Upper lobe of left lung (tissue), 4 donors: ENCODE data around the gene NUP214.

ENCODE experiments used
- POLR2A ChIP-seq, 4 donors: fragments of 450-650 bp; IDR thresholded peaks; one replicate each; pipeline ENCODE4 v1.5.1; 2016 to 2017; ENCODE audit warnings: antibody characterized with exemption in 4 of 4, mild to moderate bottlenecking in 2 of 4
- POLR2AphosphoS5 ChIP-seq, 2 donors: sonication (generic); formaldehyde crosslinking; IDR thresholded peaks; one replicate each; pipeline ENCODE4 v1.5.1; 2017; ENCODE audit warnings: antibody characterized with exemption in 2 of 2

DNA sequence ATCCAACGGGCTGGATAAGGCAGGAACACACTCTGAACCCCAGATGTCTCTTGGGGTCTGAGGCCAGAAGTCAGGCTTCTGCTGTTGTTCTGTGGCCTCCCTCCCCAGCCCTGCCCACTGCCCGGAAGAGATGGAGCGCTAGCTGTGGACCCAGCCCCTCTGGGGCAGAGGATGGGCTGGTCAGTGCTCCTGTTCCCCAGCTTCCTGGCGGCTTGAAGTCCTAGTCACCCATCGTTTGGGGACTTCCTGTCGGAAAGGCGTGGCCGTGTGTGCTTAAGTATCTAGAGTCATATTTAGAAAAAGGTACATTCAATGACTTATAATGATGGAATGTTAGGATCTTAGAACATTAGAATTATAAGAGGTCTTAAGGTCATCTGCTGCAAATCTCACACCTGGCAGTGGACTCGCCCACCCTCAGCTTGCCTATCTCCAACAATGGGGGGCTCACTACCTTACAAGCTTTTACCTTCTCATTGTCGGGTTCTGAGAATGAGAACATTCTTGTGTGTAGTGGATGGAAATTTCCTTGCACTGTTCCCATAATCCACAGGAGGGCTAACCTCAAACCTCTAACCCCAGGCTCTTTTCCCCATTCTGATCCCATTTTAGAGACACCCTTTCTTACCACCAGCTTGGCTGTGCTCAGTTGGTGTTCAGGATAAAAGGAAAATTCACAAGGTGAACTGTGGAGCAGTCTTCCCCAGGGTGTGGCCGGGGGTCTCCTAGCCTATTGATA is 42.4 kb upstream of the NUP214 start:
- TF ChIP-seq POLR2A (IDR thresholded peaks at IDR 0.05) (no peak), POLR2AphosphoS5 (IDR thresholded peaks at IDR 0.05) (no peak)
